Activated T-cell treated with anti-CD3 and anti-CD28 coated beads, Interleukin-2, amount 50 U/mL, for 4 hours (primary cell): ENCODE measurements around the gene HRAS. TPM values are rescaled to one million over a fixed set of nuclear protein-coding genes. Genes with fewer than 3 reads are reported as not detected.
"Not testable (repeated sequence)": the region's sequence is repeated elsewhere in the genome, so short reads cannot be mapped to it uniquely, and the experiment has no call there.

ENCODE experiments used
- ATAC-seq, 2 donors: fragments of 200-7000 bp; cut with Tn5 transposase; one replicate each; pipeline ENCODE4 v1.10.0; 2021
- DNase-seq: peaks from one replicate; pipeline ENCODE4 v3.0.0-alpha.2; 2020
- H3K27me3 Mint-ChIP-seq: one replicate; pipeline ENCODE4 v1.8.0; 2021; ENCODE audit warnings: low read depth, mixed read lengths
- H3K36me3 Mint-ChIP-seq: one replicate; pipeline ENCODE4 v1.8.0; 2022; ENCODE audit warnings: mixed read lengths; ENCODE audit not compliant: insufficient read depth
- H3K4me1 Mint-ChIP-seq: one replicate; pipeline ENCODE4 v1.8.0; 2021; ENCODE audit warnings: low read depth, mixed read lengths
- H3K4me3 Mint-ChIP-seq: one replicate; pipeline ENCODE4 v1.8.0; 2021; ENCODE audit warnings: mild to moderate bottlenecking, moderate library complexity, mixed read lengths
- H3K9me3 Mint-ChIP-seq: one replicate; pipeline ENCODE4 v1.8.0; 2021; ENCODE audit warnings: mixed read lengths
- total RNA-seq, 3 donors: library from RNA; stranded (reverse); gene quantifications; one replicate each; pipeline ENCODE4 v1.2.1, GENCODE V29; 2021

Gene HRAS
- total RNA-seq, 3 donors from 2014 or later, result 92.2 to 108 (median 95.0) TPM

DNA sequence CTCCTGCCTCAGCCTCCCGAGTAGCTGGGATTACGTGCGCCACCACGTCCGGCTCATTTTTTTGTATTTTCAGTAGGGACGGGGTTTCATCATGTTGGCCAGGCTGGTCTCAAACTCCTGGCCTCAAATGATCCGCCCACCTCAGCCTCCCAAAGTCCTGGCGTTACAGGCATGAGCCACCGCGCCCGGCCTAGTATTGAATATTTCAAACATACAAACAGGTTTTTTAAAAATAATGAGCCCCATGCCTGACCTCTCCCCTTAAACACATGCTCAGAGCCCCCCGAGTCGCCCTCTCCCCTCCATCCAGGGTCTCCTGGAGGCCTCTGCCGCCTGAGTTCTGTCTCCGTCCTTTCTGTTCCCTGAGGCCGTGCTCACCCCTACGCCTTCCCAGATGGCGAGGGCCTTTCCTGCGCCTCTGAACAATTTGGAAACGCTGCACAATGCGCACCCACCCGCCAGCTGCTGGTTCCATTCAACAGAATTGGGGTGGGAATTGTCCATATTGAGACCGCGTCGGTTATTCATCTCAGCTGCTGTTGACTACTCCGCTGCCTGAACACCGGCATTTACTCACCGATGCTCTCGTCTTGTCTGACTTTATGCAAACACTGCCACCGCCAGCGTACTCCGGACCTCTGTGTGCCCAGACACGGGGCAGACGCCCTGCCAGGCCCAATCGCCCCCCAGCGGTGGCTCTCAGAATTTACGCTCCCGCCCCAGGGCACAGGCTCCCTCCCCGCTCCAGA, 14.8 kb downstream of the HRAS start:
- no peak for ATAC-seq
- H3K4me3 Mint-ChIP-seq, result no peak overlapping the region

DNA sequence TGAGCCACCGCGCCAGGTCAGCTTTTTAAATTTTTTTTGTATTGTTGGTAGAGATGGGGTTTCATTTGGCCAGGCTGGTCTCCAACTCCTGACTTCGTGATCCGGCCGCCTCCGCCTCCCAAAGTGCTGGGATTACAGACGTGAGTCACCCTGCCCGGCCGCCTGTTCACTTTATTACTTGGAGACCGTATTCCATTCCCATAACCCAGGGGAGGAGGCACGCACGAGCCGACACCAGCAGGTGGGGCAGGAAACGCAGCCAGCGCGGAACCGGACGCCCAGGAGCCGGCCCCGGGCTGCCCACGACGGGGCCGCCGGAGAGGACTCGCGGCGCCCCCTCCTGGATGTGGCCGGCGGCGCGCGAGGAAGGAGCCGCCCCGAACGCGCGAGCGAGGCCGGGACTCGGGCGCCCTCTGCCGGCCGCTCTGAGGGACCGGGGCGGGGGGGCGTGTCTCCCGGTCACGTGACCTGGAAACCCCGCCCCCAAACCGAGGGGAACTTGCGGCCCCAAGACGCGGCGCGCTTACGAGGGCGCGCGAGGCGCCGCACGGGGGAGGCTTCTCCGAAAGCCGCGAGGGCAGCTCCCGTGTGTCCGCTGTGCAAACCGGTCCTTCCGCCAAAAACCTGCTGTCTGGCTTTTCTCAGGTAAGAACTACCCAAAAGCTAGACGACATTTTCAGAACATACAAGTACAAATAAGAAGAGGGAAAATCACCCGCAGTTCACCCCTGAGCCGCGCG, 16.7 kb downstream of the HRAS start:
- ATAC-seq, result peak; percentile 93 to 95
- peaks cover 7% of the 10 kb centered on the region for H3K9me3 Mint-ChIP-seq
- peak overlapping the region; percentile 67 for H3K4me3 Mint-ChIP-seq
- H3K4me1 Mint-ChIP-seq, result peaks cover 3% of the 10 kb centered on the region
- DNase-seq, result peak; percentile 87
- peaks cover 10% of the 10 kb centered on the region for H3K36me3 Mint-ChIP-seq
- H3K27me3 Mint-ChIP-seq, result no peaks in the 10 kb centered on the region

More for the DNA sequence above, 14.8 kb downstream of the HRAS start:
- H3K9me3 Mint-ChIP-seq, result peaks cover 7% of the 10 kb centered on the region
- no peak for DNase-seq
- peaks cover 3% of the 10 kb centered on the region for H3K4me1 Mint-ChIP-seq
- H3K36me3 Mint-ChIP-seq, result peaks cover 6% of the 10 kb centered on the region
- H3K27me3 Mint-ChIP-seq, result no peaks in the 10 kb centered on the region

DNA sequence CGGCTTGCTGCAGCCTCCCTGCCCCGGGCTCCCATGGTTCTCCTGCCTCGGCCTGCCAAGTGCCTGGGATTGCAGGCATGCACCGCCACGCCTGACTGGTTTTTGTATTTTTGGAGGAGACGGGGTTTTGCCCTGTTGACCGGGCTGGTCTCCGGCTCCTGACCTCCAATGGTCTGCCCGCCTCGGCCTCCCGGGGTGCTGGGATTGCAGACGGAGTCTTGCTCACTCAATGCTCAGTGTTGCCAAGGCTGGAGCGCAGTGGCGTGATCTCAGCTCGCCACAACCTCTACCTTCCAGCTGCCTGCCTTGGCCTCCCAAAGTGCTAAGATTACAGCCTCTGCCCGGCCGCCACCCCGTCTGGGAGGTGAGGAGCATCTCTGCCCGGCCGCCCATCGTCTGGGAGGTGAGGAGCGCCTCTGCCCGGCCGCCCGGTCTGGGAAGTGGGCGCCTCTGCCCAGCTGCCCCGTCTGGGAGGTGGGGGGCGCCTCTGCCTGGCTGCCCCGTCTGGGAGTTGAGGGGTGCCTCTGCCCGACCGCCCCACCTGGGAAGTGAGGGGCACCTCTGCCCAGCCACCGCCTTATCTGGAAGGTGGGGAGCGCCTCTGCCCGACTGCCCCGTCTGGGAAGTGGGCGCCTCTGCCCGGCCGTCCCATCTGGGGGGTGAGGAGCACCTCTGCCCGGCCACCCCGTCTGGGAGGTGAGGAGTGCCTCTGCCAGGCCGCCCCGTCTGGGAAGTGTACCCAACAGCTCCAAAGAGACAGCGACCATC, 18.3 kb downstream of the HRAS start:
- not testable (repeated sequence) for H3K4me1 Mint-ChIP-seq, H3K4me3 Mint-ChIP-seq, H3K27me3 Mint-ChIP-seq, DNase-seq, H3K9me3 Mint-ChIP-seq, ATAC-seq
- H3K36me3 Mint-ChIP-seq, result peaks cover 15% of the 10 kb centered on the region

DNA sequence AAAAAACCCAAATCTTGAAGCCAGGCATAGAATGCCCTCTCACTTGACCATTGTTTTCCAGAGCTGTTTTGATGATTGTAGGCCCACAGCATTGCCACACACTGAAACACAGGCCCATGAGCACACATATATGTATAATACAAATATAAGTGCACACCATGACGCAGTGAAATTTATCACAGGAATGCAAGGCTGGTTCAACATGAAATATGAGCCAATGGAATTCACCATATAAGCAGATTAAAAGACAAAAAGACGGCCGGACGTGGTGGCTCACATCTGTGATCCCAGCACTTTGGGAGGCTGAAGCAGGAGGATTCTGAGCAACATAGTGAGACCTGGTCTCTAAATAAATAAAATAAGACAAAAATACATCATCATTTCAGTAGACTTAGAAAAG, 19.0 kb downstream of the HRAS start:
- DNase-seq, result no peak
- Mint-ChIP-seq H3K4me1 (peaks cover 3% of the 10 kb centered on the region), H3K4me3 (no peak overlapping the region), H3K36me3 (peaks cover 18% of the 10 kb centered on the region), H3K9me3 (peaks cover 7% of the 10 kb centered on the region), H3K27me3 (no peaks in the 10 kb centered on the region)
- no peak for ATAC-seq

DNA sequence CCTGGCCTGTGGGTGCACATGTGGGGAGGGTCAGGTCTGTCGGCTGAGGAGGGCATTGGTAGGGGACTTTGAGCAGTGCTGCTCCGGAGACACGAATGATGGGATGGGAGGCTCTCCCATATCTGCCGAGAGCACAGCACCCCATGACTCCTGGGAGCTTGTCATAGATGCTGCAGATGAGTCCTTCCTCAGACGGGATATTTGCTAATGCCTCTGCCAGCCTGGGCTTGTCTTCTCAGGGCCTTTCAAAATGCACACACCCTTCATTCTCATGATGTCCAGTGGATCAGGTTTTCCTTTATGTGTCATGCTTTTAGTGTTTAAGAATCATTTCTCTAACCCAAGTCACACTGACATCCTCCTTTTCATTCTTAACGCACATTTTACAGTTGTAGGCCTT, 20.2 kb downstream of the HRAS start:
- ATAC-seq (no peak), DNase-seq (no peak)
- Mint-ChIP-seq H3K36me3 (peaks cover 20% of the 10 kb centered on the region), H3K9me3 (peaks cover 7% of the 10 kb centered on the region), H3K4me3 (no peak overlapping the region), H3K27me3 (no peaks in the 10 kb centered on the region), H3K4me1 (peaks cover 3% of the 10 kb centered on the region)

DNA sequence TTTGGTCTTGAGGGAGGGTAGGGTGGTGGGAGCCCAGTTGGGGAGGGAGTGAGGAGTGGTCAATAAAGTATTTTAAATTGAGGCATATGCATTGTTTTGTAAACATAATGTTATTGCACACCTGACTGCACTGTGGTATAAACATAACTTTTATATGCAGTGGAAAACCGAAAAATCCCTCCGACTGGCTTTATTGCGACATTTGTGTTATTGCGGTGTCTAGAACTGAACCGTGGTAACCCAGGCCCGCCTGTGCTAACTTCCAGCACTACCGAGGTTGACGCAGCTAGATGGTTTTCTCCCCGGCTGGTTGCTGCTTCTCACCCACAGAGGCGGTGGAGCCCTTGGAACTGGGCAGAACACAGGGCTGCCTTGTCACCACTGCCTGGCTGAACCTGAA, 20.8 kb downstream of the HRAS start:
- H3K4me1 Mint-ChIP-seq, result peaks cover 5% of the 10 kb centered on the region
- peaks cover 24% of the 10 kb centered on the region for H3K36me3 Mint-ChIP-seq

DNA sequence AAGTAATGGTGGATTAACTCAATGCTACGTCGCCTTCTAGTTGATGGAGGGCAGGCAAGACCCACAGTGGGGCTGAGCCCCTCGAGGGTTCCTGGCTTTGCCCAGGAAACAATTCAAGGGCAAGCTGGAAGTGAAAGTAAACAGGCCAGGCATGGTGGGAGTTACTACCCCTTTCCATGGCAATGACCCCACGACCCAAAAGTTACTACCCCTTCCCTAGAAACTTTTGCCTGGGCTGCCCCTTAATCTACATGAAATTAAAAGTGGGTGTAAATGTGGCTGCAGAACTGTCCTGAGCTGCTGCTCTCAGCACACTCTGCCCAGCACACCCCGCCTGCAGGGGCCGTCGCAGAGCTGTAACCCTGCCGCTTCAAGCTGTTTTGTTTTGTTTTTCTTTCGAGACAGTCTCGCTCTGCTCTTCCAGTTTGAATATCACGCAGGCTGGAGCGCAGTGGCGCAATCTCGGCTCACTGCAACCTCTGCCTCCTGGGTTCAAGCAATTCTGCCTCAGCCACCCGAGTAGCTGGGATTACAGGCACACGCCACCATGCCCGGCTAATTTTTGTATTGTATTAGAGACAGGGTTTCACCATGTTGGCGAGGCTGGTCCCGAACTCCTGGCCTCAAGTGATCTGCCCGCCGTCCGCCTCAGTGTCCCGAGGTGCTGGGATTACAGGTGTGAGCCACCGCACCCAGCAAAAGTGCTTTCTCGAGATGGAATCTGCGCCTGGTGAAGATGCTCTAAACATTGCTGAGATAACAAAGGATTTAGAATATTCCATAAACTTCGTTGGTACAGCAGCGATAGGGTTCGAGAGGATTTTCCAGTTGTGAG, 22.4 kb downstream of the HRAS start:
- Mint-ChIP-seq H3K4me1 (peaks cover 4% of the 10 kb centered on the region), H3K4me3 (no peak overlapping the region), H3K36me3 (peaks cover 24% of the 10 kb centered on the region), H3K9me3 (peaks cover 7% of the 10 kb centered on the region), H3K27me3 (no peaks in the 10 kb centered on the region)
- DNase-seq (no peak), ATAC-seq (no peak)

More for the DNA sequence above, 20.8 kb downstream of the HRAS start:
- no peak for DNase-seq
- no peak for ATAC-seq
- peaks cover 7% of the 10 kb centered on the region for H3K9me3 Mint-ChIP-seq
- H3K4me3 Mint-ChIP-seq, result no peak overlapping the region
- no peaks in the 10 kb centered on the region for H3K27me3 Mint-ChIP-seq

DNA sequence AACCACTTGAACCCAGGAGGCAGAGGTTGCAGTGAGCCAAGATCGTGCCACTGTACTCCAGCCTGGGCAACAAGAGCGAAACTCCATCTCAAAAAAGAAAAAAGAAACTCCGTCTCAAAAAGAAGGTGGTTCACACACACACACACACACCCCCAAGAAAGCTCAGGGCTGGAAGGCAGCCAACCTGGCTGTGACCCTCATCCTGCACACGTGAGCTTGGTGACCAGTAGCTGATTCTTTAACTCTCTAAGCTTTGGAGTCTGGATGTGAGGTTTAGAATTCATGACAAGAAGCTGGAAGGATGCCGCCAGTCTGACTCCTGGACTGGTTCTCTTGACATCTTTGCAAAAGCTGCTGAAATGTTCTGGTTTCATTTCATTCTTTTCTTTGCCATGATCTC, 26.4 kb downstream of the HRAS start:
- Mint-ChIP-seq H3K4me3 (peak overlapping the region; percentile 4), H3K36me3 (peaks cover 18% of the 10 kb centered on the region), H3K27me3 (no peaks in the 10 kb centered on the region), H3K4me1 (peaks cover 18% of the 10 kb centered on the region), H3K9me3 (no peaks in the 10 kb centered on the region)
- DNase-seq, result no peak
- ATAC-seq, result no peak

DNA sequence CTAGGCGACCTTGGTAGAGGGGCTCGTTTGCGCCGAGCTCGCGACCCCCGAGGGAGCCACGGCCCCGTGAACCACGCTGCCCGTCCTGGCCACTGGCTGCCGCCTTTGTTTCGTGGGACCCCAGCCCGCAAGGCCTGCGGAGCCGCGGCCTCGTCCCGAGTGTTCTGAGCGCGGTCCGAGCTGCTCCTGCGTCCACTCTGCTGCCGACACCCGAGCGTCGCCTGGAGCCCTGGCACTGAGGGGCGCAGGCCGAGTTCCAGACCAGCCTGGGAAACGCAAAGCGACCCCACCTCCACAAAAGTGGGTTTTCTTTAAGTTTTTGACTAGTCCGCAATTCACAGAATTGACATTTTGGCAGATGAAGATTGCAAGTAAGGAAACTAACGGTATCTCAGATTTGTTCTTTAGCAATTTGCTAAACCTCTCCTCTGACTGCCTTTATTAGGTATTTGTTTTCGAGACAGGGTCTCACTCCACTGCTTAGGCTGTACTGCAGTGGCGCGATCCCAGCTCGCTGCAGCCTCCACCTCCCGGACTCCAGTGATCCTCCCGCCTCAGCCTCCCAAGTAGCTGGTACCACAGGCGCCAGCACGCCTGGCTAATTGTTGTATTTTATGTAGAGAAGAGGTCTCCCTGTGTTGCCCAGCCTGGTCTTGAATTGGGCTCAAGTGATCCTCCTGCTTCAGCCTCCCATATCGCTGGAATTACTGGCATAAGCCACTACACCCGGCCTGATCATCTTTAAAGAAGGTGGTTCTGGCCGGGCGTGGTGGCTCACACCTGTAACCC, 27.5 kb downstream of the HRAS start:
- Mint-ChIP-seq H3K9me3 (no peaks in the 10 kb centered on the region), H3K36me3 (peaks cover 18% of the 10 kb centered on the region), H3K27me3 (no peaks in the 10 kb centered on the region), H3K4me3 (peak overlapping the region; percentile 94), H3K4me1 (peaks cover 24% of the 10 kb centered on the region)
- ATAC-seq (no peak), DNase-seq (no peak)

DNA sequence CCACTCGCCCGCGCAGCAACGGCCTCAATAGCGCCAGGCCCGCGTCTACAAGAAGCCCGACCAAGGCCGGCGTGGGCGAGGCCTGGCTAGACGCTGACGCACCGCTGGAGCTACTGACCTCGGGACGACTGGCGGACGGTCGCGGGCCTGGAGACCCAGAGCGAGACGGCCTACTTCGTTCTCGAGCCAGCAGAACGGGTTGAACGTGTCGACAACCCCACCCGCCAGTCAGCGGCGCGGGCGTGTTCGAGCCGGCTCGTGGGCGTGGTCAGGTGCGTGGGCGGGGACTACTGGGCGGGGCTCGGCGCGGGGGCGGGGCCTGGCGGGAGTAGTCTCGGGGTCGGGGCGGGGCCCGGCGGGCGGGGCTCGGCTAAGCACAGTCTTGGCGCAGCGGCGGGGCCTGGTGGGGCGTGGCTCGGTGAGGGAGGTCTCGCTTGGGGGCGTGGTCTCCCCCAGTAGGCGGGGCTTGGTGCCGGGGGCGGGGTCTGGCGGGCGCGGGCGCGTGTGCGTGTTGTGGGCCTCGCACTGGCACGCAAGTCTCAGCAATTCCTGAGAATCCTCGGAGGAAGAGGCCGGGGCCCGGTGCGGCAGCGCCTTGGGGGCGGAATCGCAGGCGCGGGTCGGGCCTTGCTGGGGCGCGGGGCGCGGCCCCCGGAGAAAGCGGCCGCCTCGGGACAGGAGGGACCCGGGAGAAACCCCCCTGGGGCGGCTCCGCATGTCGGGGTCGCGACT, 28.2 kb downstream of the HRAS start, which contains the start of gene RNH1:
RNH1 (minus strand) TSS at position 248 of the 732 bp plus-strand sequence. CDS start 5,080 bp downstream, outside the sequence.
- Mint-ChIP-seq H3K9me3 (no peaks in the 10 kb centered on the region), H3K27me3 (no peaks in the 10 kb centered on the region), H3K4me1 (peaks cover 26% of the 10 kb centered on the region), H3K36me3 (peaks cover 13% of the 10 kb centered on the region), H3K4me3 (peak within 1 kb of the TSS; percentile 94)
- DNase-seq (peak; percentile 100), ATAC-seq (peak; percentile 77 to 81)

DNA sequence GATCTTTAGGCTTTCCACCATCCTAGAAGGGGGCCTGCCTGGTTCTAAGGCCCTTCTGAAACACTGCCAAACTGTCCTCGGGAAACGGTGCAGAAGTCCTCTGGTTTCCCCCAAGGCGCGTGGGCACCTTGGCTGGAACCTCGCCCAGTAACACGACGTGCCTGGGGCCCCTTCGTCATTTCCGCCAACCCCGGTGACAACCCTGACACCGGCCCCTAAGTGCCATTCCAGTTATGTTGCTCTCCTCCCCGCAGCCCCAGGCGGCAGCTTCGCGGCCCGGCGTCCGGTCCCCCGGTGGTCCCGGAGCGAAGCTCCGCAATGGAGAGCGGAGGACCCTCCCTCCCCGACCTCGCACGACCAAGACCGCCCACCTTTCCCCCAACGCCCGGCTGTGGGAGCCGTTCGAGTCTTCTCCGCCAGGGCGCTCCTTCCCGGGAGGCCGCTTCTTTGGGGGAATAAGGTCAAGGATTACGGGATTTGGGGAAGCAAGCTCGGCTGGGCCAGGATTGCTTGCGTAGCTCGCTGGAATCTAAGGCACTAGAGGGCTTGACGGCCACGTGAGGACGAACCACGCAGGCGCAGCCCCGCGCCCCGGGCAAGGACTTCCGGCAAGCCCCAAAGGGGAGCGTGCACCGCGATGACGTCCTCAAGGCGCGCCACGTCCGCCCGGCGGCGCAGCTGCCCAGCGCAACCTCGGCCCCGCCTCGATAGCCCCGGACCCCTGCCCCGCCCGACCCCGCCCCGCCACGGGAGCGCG, 29.0 kb downstream of the HRAS start:
- H3K4me3 Mint-ChIP-seq, result peak overlapping the region; percentile 94
- no peaks in the 10 kb centered on the region for H3K9me3 Mint-ChIP-seq
- H3K36me3 Mint-ChIP-seq, result peaks cover 10% of the 10 kb centered on the region

DNA sequence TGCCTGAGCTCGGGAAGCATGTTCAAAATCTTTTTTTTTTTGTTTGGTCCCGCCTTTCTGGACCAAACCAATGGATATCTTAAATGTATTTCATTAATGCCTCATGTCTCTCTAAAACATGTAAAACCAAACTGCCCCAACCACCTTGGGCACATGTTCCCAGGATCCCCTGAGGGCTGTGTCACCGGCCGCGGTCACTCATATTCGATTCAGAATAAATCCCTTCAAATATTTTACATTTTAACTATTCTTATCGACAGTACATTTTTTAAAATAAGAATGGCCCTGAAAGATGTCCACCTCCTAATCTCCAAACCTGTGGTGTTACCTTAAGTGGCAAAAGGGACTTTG, 30.4 kb downstream of the HRAS start:
- Mint-ChIP-seq H3K4me3 (peak overlapping the region; percentile 94), H3K4me1 (peaks cover 25% of the 10 kb centered on the region), H3K9me3 (no peaks in the 10 kb centered on the region), H3K36me3 (peaks cover 13% of the 10 kb centered on the region), H3K27me3 (no peaks in the 10 kb centered on the region)
- ATAC-seq (no peak), DNase-seq (no peak)

More for the DNA sequence above, 29.0 kb downstream of the HRAS start:
- Mint-ChIP-seq H3K4me1 (peaks cover 26% of the 10 kb centered on the region), H3K27me3 (no peaks in the 10 kb centered on the region)
- ATAC-seq (peak; percentile 78 to 81), DNase-seq (peak; percentile 97)
